ENCODE data around the gene BST1.

GRCh38 chr4:15755321-15756155 is 52.7 kb downstream of the BST1 start:
- TF ChIP-seq CTCF (conservative IDR thresholded peaks at IDR 0.05 in 1 of 2, IDR thresholded peaks at IDR 0.05 in 1 of 2; ENCODE audit: low read depth in 1 of 2, low read length in 2 of 2) (no peak), EZH2 (IDR thresholded peaks at IDR 0.05; ENCODE audit: low read length, missing control alignments) (no peak)
